Left cardiac atrium (tissue), 4 donors: ENCODE measurements around the gene RPS5. TPM values are rescaled to one million over a fixed set of nuclear protein-coding genes. Genes with fewer than 3 reads are reported as not detected.
A peak's percentile ranks its signal among the peaks of the same experiment; 100 is the strongest.
"Not testable (repeated sequence)": the region's sequence is repeated elsewhere in the genome, so short reads cannot be mapped to it uniquely, and the experiment has no call there.

Experiments
- ATAC-seq, 2 donors: fragments of 200-7000 bp; cut with Tn5 transposase; one replicate each; pipeline ENCODE4 v1.9.1; 2020; ENCODE audit warnings: mild to moderate bottlenecking in 2 of 2, moderate library complexity in 2 of 2
- DNase-seq: peaks from one replicate; pipeline ENCODE4 v3.0.0-alpha.2; 2020
- intact Hi-C, 2 donors: fragments of 100-400 bp; cut with DNase I; formaldehyde crosslinking; loops; one replicate each; pipeline versions ENCODE4 v1.14.1 to v1.15.1; 2022 to 2023
- long read RNA-seq: library from polyadenylated mRNA; unstranded; transcript quantifications from one replicate; pipeline ENCODE4 v2.0.0, GENCODE V29; 2021
- total RNA-seq, 2 donors: library from RNA; stranded (reverse); fragmentation: NEBNext Ultra II Directional; extraction: Animal tissue kit (Norgen Biotek cat#: 25700); gene quantifications; one replicate each; pipeline ENCODE4 v1.2.1, GENCODE V29; 2021
- donor health status: DM: no; HTN: yes; CAD: no.
- donor health status: DM: no; HTN: yes; CAD: no; lungs with severe emphysema.
- donor health status: DM: yes; HTN: yes; CAD: no.
- donor health status: Dilated cardiomyopathy.

Gene RPS5
- total RNA-seq, result 100 to 1,000 TPM; 572 to 598 TPM
- long read RNA-seq, transcript RPS5-201 (6 exons, 740 nt), result major isoform, 46 of 48 reads
- long read RNA-seq, partial matches to known transcripts, result 0 of 48 reads
- long read RNA-seq, other reads (novel, unspliced or antisense), result 2 of 48 reads

DNA sequence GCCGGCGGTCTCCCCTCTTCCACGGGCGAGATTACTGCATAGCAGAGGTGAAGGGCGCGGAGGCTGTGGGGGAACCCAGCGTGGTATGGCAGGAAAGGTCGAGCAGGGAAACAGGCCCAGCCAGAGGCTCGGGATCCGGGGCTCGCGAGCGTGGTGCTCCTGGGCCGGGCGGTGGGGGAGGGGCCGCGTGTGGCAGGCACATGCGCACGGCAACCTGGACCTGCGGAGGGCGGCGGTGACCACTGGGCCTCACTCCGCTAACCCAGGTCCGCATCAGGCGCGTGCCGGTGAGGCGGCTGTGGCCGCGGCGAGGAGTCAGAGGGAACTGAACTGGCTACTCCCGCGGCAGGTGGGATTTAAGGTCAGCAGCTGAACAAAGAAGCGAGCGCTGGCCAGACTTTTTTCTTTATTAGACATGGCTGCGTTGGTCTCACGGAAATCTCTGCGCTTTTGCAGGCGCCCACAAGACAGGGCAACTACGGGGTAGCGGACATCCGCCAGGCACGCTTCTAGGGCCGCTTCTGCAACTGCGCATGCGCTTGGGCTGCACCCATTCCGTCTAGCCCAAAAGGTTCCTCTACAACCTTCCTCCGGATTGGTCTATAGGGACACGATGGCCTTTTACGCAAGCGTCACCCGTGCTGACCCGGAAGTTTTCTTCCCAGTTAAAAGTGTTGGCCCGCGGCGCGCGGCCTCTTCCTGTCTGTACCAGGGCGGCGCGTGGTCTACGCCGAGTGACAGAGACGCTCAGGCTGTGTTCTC lies at the start of gene RPS5:
Gene RPS5 (plus strand): TSS at position 694 of the 762 bp plus-strand sequence. CDS start 869 bp downstream, outside the sequence.
- DNase-seq (peak; percentile 95), ATAC-seq (peak; percentile 95 to 97)
- intact Hi-C loops, result no loop called here

DNA sequence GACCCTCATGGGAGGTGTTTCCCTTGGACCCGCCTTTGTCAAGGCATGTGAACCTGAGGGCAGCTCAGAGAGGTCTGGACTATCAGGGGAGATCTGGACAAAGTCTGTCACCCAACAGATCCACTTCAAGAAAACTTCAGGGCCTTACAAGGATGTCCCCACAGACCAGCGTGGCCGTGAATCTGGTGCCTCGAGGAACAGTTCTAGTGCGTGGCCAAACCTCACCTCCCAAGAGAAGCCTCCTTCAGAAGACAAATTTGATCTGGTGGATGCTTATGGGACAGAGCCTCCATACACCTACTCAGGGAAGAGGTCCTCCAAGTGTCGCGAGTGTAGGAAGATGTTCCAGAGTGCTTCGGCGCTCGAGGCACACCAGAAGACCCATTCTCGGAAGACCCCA lies 48.7 kb upstream of the RPS5 start:
- no peak for ATAC-seq
- intact Hi-C loops, result no loop called here

DNA sequence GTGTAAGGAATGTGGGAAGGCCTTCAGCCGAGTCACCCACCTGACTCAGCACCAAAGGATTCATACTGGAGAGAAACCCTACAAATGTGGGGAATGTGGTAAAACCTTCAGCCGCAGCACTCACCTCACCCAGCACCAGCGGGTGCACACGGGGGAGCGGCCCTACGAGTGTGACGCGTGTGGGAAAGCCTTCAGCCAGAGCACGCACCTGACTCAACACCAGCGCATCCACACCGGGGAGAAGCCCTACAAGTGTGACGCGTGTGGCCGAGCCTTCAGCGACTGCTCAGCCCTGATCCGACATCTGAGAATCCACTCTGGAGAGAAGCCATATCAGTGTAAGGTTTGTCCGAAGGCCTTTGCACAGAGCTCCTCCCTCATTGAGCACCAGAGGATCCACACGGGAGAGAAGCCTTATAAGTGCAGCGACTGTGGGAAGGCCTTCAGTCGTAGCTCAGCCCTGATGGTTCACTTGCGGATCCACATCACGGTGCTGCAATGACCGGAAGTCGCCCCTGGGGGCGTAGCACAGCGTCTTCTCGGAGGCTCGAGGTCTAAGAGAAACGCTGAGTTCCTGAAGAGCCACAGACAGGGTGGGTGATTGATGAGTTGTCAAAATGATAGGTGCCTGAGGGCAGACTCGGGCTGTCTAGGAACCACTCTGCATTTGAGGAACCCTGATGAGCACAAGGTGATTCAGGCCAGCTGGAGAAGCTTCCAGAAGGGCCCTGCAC lies 48.1 kb upstream of the RPS5 start:
- peak in 1 of 2 donors; percentile 12 for ATAC-seq
- DNase-seq, result no peak
- intact Hi-C loops, result no loop called here

More for the DNA sequence above, 48.7 kb upstream of the RPS5 start:
- no peak for DNase-seq

DNA sequence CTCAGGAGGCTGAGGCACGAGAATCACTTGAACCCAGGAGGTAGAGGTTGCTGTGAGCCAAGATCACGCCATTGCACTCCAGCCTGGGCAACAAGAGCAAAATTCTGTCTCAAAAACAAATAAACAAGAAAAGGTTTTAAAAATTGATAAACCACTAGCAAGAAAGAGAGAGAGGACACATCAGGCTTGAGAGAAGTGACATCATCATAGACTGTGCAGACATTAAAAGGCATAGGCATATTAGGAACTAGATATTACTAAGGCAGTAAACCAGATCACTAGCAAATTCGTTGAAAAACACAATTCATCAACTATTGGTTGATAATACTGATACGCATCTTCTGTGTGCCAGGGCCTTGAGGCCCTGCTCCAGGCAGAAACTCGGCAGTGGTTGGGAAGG lies 41.5 kb upstream of the RPS5 start:
- intact Hi-C loops, result no loop called here
- DNase-seq (no peak), ATAC-seq (no peak)

DNA sequence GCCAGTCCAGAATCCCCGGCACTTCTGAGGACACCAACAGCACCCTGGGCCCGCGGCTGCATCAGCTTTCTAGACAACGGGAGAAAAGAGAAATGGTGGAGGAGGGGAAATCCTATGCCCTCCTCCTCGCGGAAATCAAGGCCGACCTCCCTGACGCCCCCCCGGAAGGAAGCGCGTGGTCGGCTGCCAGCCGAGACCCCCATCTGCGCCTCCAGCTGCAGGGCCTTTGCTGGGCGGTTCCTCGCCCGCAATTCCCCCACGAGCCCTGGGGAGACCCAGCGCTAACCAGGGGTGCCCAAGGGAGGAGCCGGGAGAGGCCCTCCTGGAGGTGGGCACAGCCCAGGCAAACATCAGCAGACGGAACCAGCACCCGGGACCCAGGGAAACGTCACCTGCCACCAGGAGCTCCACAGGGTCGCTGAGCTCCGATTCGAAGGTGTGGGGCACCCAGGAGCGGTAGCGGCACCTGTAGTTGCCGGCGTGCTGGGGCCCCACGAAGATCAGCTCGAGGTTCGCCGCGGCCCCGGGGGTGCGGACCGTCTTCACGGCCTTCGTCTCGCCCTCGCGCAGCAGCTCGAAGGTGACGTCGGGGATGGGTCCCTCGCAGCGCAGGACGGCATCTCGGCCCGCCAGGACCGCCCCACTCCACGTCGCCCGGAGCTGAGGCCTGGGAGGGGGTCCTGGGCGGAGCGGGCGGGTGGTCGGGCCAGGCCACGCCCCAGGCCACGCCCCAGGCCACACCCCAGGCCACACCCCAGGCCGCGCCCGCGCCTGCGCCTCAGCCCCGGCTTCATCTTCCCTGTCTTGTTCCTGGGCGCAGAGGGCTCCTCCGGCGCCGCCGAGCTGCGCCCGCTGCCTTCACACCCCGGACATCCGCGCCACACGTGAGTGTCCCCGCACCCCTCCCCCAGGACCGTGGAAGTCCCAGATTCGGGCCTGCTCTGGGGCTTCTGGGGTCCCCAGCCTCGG lies 39.8 kb upstream of the RPS5 start:
- intact Hi-C loops, result no loop called here
- DNase-seq (peak; percentile 63), ATAC-seq (peak; percentile 98)

DNA sequence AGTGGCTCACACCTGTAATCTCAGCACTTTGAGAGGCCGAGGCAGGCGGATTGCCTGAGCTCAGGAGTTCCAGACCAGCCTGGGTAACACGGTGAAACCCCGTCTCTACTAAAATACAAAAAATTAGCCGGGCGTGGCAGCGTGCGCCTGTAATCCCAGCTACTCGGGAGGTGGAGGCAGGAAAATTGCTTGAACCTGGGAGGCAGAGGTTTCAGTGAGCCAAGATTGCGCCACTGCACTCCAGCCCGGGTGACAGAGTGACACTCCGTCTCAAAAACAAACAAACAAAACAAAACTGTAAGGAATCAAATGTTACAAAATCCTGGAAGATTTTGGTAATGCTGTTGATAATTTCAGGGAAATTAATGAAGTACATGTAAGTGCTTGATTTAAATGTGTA lies 39.0 kb upstream of the RPS5 start:
- ATAC-seq, DNase-seq, intact Hi-C loops: not testable (repeated sequence)

DNA sequence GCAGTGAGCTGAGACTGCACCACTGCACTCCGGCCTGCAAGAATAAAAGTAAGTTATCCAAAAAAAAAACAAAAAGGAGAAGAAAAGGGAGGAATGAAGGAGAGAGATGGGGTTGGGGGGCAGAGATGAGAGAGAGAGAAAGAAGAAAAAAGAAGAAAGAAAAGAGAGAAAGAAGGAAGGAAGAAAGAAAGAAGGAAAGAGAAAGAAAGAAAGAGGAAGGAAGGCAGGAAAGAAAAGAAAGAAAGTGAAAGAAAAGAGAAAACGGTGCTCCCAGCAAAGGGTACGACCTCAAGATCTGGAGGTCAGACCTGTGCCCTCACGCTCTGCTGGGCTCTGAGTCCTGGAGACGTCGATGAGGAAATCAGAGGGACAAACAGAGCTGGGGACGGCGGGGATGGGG lies 37.5 kb upstream of the RPS5 start:
- intact Hi-C loops, result no loop called here
- DNase-seq (no peak), ATAC-seq (no peak)

DNA sequence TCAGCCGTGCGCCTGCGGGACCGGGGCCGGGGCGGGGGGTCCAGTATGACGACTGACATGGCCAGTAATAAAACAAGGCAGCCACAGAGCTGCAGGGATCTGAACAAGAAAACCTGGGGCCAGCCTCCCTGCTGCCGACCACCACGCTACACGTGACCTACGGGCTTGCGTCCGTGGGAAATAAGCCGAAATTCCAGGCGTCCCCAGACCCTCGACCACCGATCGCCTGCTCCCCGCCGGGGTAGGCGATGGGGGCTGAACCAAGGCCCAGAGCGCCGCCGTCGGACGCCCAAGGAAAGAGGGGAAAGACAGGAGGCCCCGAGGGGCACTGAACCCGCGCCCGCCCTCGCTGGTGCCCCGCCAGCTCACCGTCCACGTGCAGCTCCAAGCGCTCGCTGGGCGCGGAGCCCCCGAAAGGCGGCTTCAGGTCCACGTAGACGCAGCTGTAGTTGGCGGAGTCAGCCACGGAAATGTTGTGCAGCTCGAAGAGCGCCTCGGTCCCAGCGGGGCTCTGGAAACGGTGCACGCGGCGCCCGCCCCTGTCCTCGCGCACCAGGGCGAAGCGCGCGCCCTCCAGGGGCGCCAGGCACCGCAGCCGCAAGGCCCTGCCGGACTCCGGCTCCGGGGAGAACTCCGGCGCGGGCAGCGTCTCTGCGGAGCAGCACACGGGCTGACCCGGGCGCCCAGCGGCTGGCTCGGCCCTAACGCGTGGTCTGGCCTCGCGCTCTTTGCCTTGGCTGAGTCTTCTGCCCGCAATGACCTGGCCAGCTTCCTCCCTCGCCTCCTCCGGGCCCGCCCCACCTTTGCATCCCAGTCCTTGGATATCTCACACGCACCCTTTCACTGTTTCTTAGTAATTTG lies 36.8 kb upstream of the RPS5 start:
- ATAC-seq (no peak), DNase-seq (no peak)
- intact Hi-C loops, result no loop called here

DNA sequence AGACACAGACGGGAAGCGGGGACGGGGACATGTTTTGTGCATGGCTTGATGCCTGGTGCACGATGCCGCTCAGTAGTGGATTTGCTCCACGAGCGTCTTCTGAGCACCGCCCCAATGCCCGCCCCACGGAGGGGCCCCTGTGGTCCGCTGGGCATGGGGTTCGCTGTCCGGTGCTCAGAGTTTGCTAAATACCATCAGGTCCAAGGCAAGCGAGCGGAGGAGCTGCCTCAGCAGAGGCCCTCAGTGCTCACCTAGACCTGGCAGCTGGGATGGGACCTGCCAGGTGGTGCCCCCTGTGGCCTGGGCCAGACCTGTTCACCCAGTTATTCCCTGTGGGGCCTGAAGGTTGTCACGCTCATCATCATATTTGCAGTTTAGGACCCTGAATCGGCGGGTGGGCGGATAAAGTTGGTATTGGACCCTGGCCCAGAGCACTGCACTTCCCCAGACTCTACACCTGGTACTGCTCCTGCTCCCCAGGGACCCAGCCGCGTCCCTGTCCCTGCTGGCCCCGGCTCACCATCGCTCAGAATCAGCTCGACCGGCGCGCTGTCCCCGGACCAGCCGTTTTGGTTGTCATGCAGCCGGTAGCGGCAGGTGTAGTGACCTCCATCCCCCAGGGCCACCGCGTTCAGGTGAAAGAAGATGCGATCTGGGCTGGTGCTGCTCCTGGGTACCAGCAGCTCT lies 36.1 kb upstream of the RPS5 start:
- no peak for ATAC-seq
- intact Hi-C loops, result no loop called here
- DNase-seq, result no peak

DNA sequence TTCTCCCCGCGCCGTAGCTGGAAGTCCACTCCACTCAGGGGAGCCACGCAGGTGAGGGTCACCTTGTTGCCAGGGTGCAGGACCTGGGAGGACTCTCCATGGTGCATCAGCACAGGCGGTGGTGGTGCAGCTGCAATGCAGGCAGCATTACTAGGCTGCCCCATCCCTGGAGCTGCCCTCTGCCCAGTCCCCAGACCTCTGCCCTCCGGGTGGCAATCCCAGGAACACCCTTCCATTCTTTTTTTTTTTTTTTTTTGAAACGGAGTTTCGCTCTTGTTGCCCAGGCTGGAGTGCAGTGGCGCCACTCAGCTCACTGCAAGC lies 35.6 kb upstream of the RPS5 start:
- intact Hi-C loops, result no loop called here
- DNase-seq, result no peak
- no peak for ATAC-seq

DNA sequence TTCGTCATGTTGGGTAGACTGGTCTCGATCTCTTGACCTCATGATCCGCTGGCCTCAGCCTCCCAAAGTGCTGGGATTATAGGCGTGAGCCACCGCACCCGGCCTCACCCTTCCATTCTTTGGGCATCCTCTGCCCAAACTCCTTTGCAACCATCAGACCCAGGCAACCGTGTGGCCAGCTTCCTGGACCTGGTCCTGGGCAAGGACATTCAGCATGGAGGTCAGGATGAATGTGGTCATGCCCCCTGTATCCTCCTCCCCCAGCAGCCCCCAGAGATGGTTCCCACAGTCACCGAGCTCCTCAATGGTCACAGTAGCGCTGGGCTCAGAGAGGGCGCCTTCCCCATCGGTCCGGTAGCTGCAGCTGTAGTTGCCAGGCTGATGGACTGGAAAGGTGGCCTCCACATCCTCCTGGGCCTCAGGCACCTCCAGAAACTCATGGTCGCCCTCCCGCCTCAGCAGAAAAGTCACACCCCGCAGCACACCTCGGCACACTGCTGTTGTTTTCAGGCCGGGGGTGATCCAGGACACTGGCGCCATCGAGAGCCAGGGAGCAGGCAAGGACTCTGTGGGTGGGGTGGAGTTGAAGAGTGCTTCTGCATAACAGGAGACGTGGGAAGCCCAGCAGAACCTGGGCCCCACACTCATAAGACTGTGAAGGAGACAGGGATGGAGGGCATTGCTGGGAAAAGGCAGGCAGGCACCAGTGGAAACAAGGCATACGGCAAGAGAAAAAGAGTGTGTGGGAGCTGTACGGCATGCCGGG lies 34.9 kb upstream of the RPS5 start:
- no peak for DNase-seq
- ATAC-seq, result no peak
- intact Hi-C loops, result no loop called here

DNA sequence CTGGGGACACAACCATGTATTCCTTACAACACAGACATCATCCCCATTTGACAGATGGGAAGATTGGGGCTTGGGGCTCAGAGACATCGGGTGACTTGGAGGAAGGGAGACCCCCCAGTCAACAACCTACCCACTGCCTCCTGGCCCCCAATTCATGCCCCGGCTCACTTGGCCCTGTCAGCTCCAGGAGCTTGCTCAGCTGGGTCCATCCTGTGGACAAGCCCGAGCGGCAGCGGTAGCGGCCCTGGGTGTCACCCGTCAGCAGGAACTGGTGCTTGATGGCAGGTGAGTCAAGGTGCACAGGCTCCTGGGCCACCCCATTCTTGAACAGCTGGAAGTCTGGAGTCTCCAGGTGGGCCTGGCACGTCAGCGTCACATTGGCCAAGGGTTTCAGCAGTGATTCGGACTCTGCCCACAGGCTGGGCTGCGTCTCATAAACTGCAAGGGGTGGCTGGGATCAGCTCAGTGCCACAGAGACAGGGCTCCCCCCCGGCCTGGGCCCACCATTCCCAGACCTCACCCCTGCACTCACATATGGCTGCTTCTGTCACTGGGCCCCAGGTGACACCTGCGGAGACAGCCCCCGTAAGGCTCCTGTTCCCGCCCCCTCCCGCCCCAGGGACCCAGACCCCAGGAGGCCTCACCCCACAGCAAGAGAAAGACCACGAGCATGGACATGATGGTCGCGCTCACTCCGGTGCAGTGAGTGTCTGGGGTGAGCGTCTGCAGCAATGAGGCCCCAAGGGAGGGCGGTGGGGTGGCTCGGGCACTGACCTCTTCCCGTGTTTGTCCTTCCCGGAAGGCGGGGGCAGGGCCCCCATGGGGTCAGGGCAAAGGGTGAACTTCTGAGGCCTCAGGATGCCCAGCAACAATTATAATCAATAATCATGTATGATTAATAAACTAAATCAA lies 34.1 kb upstream of the RPS5 start, which contains the start of gene A1BG:
Gene A1BG (minus strand): TSS at position 733 of the 912 bp plus-strand sequence. CDS start 55 bp downstream, at position 678.
- intact Hi-C loops, result no loop called here
- ATAC-seq, result no peak

DNA sequence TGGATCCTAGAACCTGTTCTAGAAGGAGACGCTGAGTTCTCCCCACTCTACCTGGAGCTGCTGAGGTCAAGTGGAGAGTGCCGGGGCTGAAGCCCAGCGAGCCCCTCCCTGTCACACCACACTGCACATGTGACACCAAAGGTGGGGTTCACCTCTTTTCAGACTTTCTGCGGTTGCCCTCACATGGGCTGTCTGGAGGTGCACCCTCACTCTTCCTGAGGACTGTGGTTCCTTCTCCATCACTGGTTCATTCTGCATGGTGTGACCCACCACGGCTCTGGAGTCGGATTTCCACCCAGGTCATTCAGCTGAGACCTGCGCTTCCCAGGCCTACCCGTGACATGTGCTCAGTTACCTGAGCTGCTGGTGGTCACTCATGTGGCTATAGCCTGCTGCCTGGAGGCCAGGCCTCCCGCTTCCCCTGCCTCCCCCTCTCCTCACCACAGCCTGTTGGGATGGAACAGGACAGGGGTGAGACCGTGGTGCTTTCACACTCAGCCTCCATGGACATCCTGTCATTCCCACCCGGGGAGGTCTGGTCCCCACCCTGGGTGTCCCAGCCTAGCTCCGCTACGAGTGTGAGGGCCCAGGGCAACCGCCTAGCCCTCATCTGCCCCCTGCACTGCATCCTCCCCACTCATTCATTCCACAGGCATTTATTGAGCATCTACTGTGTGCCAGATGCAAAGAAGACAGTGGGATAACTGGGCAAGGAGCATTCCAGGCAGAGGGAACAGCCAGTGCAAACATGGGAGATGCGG lies 33.2 kb upstream of the RPS5 start:
- ATAC-seq (no peak), DNase-seq (no peak)
- intact Hi-C loops, result no loop called here

More for the DNA sequence above, 34.1 kb upstream of the RPS5 start, which contains the start of gene A1BG:
- no peak for DNase-seq

DNA sequence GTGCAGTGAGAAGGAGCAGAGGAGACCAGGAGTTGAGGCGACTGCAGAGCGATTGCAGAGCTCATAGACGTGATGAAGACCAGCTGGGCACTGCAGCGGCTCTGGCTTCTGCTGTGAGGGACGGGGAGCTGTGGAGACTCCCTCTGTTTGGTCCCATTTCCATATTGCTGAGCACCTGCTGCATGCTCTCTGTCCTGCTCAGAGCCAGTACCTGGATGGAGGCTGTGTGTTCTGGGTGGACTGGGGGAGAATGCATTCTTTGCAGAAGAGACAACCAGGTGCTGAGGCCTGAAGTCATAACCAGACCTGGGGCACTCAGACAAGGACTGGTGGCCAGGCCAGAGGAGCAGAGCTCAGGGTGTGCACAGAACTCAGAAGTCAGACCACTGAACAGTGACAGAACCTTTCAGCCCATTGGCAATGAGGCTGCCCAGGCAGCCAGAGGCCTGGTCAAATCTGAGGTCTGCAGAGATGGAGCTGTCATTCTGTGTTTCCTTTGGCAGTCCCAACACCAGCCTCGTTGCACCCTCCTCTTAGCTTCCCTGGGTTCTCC lies 32.5 kb upstream of the RPS5 start:
- ATAC-seq (no peak), DNase-seq (no peak)
- intact Hi-C loops, result no loop called here

DNA sequence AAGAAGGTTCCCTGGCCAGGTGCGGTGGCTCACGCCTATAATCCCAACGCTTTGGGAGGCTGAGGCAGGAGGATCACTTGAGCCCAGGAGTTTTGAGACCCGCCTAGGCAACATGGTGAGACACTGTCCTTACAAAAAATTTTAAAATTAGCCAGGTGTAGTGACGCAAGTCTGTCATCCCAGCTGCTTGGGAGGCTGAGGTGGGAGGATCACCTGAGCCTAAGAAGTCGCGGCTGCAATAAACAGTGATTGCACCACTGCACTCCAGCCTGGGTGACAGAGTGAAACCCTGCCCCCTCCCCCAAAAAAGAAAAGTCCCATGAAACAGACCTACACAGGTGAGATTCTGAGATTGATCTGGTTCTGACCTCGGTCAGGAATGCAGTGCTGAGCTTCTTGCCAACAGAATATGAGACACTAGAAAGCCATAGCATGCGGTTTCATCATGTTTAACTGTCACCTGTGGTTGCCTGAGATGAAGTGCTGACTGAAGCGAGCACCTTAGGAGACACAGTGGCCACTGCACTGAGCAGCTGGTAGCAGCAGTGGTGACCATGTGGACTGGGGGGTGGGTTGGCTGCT lies 31.8 kb upstream of the RPS5 start:
- no peak for DNase-seq
- ATAC-seq, result no peak
- intact Hi-C loops, result no loop called here
